HG03442 (cell line): ENCODE measurements around the gene ETNPPL.

Experiments used
- ATAC-seq: cut with Tn5 transposase; IDR thresholded peaks from one replicate; pipeline ENCODE4 v1.9.1; 2021; ENCODE audit warnings: mild to moderate bottlenecking, moderate library complexity; ENCODE audit not compliant: unreplicated experiment

Gene ETNPPL

DNA sequence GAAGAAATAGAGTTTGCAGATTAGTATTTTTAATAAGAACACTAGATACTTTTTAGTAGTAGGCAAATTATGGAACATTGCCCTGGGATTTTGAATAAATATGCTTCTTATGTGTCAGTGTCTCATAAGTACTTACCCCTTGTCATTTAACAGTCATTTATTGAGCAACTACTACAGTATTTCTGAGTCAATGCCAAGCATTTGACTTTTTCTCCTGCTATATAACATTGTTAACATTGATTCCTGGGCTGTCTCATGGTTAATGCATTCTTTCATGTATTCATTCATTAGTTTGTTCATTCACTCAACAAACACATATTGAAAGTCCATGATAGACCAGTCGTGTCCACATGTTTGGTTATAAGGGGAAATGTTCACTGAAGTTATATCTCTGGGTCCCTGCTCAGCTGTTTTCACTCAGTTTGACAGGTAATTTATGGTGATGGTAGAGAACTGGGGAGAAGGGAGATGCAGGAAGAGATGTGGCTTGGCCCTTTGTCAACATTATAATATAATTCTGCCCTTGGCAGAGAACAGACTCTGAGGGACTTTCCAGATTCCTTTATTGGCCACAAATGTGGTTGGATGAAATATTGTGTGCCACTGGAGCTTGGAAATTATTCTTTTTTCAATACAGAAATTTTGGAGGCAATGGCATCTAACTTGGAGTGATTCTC is 62.6 kb downstream of the ETNPPL start:
- no peak for ATAC-seq

- no peak for ATAC-seq
Observed at GRCh38 chr4:108696160-108696559, 66.7 kb downstream of the ETNPPL start.

GRCh38 chr4:108695062-108695461 is 67.8 kb downstream of the ETNPPL start:
- no peak for ATAC-seq

DNA sequence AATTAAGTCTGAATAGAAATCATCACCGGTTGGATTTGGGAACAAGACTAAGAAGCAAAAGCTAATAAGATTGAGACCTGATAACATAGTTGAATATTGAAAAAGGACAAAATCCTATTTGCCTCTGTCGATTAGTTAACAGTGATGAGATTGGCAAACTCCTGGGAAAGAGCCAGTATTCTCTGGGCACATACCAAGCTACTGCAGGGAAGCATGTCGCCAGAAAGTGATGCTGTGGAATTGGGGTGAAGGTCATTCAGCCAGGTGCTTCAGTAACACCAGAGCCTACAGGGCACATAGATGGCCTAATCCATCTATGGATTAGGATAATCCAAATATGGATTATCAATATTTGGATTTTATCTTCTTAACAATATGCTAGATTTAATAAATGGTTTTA is 68.4 kb downstream of the ETNPPL start:
- no peak for ATAC-seq

GRCh38 chr4:108693819-108694218 is 69.0 kb downstream of the ETNPPL start:
- ATAC-seq: no peak

- no peak for ATAC-seq
Observed at GRCh38 chr4:108693211-108693610, 69.6 kb downstream of the ETNPPL start.
